ENCODE measurements around the gene UXS1. TPM values are rescaled to one million over a fixed set of nuclear protein-coding genes. Genes with fewer than 3 reads are reported as not detected.
A peak's percentile ranks its signal among the peaks of the same experiment; 100 is the strongest.
"Not testable (repeated sequence)": the region's sequence is repeated elsewhere in the genome, so short reads cannot be mapped to it uniquely, and the experiment has no call there.

UXS1 gene
- total RNA-seq, 2 donors from 2014 or later: 37.0 to 59.5 TPM

DNA sequence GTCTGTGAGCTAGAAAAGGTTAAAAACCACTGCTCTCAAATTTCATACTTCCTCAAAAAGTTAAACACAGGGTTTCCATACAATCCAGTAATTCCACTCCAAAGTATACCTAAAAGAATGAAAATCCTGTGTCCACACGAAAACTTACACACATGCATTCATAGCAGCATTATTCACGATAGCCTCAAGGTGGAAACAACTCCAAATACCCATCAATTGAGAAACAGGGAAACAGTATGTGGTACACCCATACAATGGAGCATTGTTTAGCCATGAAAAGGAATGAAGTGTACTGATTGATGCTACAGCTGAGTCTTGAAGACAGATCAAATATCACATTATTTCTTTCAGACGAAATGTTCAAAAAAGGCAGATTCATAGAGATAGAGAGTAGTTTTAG, 36.7 kb downstream of the UXS1 start:
- ATAC-seq (no peak), DNase-seq (ENCODE audit: low spot score in 2 of 2) (no peak)
- Mint-ChIP-seq H3K9me3 (peaks cover 17 to 23% of the 10 kb centered on the region in 2 donors), H3K36me3 (peaks cover 38 to 76% of the 10 kb centered on the region in 2 donors), H3K27ac (peak overlapping the region in 1 of 2 donors; percentile 88)

- Mint-ChIP-seq H3K27ac (no peak overlapping the region), H3K36me3 (peaks cover 38 to 84% of the 10 kb centered on the region in 2 donors), H3K9me3 (peaks cover 17 to 23% of the 10 kb centered on the region in 2 donors)
- no peak for DNase-seq (ENCODE audit: low spot score in 2 of 2)
- no peak for ATAC-seq
Observed at GRCh38 chr2:106156305-106157296, 37.5 kb downstream of the UXS1 start.

GRCh38 chr2:106153781-106154180, 40.3 kb downstream of the UXS1 start:
- DNase-seq (ENCODE audit: low spot score in 2 of 2) (no peak), ATAC-seq (no peak)
- H3K27ac Mint-ChIP-seq: no peak overlapping the region

GRCh38 chr2:106147665-106148064, 46.4 kb downstream of the UXS1 start:
- H3K36me3 Mint-ChIP-seq: peaks cover 23 to 63% of the 10 kb centered on the region in 2 donors

More at GRCh38 chr2:106153781-106154180, 40.3 kb downstream of the UXS1 start:
- H3K9me3 Mint-ChIP-seq: peaks cover 17 to 23% of the 10 kb centered on the region in 2 donors
- H3K36me3 Mint-ChIP-seq: peaks cover 44 to 87% of the 10 kb centered on the region in 2 donors

DNA sequence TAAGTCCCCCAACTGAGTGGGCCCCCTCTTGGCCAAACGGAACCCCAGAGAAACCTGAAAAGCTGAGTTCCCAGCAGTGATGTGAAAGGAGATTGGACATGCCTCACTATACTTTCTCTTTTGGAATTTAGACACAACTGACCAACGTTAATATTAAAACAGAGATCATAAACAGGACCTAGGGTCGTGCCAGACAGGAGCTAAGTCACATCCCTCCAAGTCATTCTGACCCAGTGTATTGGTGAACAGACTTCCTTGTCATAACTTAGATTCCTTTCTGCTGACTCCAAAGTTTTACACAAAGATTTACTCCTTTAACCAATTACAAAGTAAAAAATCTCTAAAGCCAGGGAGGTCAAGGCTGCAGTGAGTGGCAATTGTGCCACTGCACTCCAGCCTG, 46.9 kb downstream of the UXS1 start:
- H3K9me3 Mint-ChIP-seq: no peaks in the 10 kb centered on the region
- no peak for ATAC-seq
- H3K36me3 Mint-ChIP-seq: peaks cover 22 to 63% of the 10 kb centered on the region in 2 donors
- peak overlapping the region in 1 of 2 donors; percentile 55 for H3K27ac Mint-ChIP-seq
- no peak for DNase-seq (ENCODE audit: low spot score in 2 of 2)

More at GRCh38 chr2:106147665-106148064, 46.4 kb downstream of the UXS1 start:
- H3K9me3 Mint-ChIP-seq: peaks cover under 1% of the 10 kb centered on the region in 2 donors
- ATAC-seq (peak; percentile 68 to 72), DNase-seq (ENCODE audit: low spot score in 2 of 2) (no peak)
- peak overlapping the region; percentile 16 to 55 for H3K27ac Mint-ChIP-seq

DNA sequence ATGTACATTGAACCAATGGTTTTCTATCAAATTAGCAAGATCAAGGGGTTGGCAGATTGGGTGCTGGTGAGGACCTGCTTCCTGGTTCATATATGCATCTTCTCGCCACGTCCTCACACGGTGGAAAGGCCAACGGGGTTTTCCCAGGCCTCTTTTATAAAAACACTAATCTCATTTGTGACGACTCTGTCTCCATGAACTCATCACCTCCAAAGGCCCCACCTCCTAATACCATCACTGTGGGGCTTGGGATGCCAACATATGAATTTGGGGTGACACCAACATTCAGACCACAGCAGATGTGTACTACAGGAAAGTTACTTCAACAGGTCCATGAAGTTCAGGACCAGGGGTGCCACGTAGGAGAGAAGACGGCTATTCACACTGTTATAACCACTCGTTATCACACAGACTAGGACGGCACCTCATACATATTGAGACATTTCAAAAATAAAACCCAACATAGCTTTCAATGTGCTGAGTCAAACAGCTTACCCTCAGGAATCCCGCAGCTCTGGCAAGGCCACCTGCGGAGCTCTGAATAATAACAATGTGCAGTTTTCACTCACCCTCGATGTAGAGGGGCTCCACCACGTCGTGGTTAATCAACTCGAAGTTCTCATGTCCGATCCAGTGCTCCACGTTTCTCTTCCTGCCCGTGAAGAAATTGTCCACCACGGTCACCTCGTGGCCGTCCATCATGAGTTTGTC, 49.3 kb downstream of the UXS1 start:
- peaks cover 16 to 45% of the 10 kb centered on the region in 2 donors for H3K36me3 Mint-ChIP-seq
- peak overlapping the region; percentile 43 to 72 for H3K27ac Mint-ChIP-seq
- peak; percentile 52 to 60 for ATAC-seq
- DNase-seq (ENCODE audit: low spot score in 2 of 2): no peak
- H3K9me3 Mint-ChIP-seq: no peaks in the 10 kb centered on the region

- no peaks in the 10 kb centered on the region for H3K9me3 Mint-ChIP-seq
Observed at GRCh38 chr2:106143495-106144215, 50.4 kb downstream of the UXS1 start.

GRCh38 chr2:106142683-106143082, 51.4 kb downstream of the UXS1 start:
- ATAC-seq (peak in 1 of 2 donors; percentile 28), DNase-seq (ENCODE audit: low spot score in 2 of 2) (no peak)
- Mint-ChIP-seq H3K9me3 (no peaks in the 10 kb centered on the region), H3K27ac (peak overlapping the region; percentile 24 to 43), H3K36me3 (peaks cover 16 to 35% of the 10 kb centered on the region in 2 donors)

More at GRCh38 chr2:106143495-106144215, 50.4 kb downstream of the UXS1 start:
- ATAC-seq: no peak
- Mint-ChIP-seq H3K36me3 (peaks cover 16 to 36% of the 10 kb centered on the region in 2 donors), H3K27ac (peak overlapping the region; percentile 43 to 72)
- no peak for DNase-seq (ENCODE audit: low spot score in 2 of 2)

DNA sequence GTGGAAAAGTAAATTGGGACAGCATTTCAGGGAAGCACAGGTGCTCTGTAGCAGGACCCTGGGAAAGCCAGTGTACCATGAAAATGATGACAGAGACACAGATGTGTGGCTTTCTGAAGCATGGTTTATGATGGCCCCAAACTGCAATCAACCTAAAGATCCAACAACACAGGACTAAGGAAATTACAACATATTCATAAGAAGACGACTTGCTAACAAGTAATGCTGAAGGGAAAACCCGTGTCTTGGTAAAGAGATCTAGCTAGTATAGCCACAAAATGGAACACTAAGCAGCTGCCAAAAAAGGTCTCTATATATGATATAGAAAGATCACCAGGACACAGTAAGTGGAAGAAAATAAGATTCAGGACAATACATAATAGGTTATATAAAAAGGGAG, 53.2 kb downstream of the UXS1 start:
- peak overlapping the region; percentile 57 to 72 for H3K27ac Mint-ChIP-seq
- ATAC-seq (peak; percentile 13 to 46), DNase-seq (ENCODE audit: low spot score in 2 of 2) (no peak)
- peaks cover 16 to 35% of the 10 kb centered on the region in 2 donors for H3K36me3 Mint-ChIP-seq
- H3K9me3 Mint-ChIP-seq: no peaks in the 10 kb centered on the region

DNA sequence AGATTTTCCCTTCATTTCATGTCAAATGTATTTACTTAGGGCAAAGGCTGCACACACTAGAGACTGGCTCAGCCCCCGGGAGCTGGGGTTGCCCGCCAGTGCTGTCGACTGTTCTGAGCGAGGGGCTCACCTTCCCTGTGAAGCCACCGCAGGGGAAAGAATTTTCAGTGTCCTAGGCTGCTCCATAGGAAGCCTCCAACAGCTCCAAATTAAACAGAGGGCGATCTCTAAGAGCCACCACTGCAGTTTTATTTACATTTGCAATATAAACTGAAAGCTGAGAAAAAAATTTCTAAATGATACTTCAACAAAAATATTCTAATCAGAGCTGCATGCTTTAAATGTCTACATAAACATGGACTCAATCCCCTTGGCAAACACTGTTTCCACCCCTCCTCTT, 54.0 kb downstream of the UXS1 start:
- H3K9me3 Mint-ChIP-seq: no peaks in the 10 kb centered on the region
- H3K36me3 Mint-ChIP-seq: peaks cover 13 to 31% of the 10 kb centered on the region in 2 donors
- H3K27ac Mint-ChIP-seq: peak overlapping the region in 1 of 2 donors; percentile 75
- no peak for ATAC-seq
- DNase-seq (ENCODE audit: low spot score in 2 of 2): no peak

DNA sequence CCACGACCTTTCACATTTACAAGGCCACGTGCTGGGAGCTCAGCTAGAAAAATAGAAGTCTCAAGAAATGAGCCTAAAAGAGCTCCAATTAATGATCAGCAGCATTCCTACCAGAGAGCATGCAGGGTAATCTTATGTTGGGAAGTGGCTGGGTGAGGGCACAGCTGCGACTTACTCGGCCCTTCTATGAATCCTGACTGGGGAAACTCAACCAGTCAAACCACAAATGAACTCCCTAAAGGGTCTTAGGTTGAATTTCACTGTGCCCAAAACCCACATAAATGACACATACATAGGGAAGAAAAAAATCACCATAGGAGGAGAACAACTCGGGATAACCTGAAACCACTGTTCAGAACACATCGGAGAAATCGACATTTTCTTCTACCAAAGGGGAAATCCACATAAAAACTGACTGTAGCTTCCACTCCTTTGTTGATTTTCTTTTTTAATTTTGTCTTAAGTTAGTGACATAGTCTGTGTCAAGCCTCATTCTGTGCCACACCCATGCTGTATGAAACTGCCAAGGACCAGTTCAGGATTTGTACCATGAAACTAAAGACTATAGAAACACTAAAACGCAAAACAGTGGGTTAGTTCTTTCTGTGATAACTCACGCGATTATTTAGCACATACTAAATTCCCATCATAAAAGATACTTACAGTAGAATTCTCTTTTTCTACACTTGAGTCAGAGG, 54.7 kb downstream of the UXS1 start:
- peaks cover 6 to 24% of the 10 kb centered on the region in 2 donors for H3K36me3 Mint-ChIP-seq
- peak overlapping the region; percentile 75 to 99 for H3K27ac Mint-ChIP-seq

DNA sequence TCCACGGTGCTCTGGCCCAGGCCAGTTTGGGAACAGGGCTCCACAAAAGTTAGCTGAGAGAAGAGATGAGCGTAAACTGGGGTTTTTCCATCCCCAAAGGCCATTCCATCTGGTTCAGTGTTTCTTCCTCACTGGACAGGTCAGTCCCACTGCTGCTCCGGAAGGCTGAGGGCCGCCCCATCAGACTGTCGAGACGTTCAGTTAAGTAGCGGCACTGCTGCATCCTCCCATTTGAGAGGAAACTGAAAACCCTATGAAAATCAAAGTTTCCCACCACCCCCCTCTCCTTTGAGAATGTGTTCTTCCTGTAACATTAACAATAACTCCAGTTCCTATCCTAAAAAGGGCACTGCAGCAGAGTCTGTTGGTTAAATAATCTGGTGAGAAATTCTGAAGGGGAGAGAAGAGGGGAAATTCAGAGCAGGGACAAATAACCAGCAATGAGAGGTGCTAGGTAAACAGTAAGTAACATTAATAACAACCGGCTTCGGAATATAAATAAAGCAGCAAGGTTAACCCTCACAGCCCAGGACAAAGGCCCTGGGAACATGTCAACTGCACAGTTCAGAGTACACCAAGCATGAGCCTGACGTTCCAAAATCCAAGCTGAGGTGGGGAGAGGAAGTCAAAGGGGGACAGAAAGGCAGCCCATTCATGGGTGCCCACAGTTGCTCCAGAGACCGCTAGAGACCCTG, 55.4 kb downstream of the UXS1 start:
- Mint-ChIP-seq H3K36me3 (peaks cover 2 to 19% of the 10 kb centered on the region in 2 donors), H3K27ac (peak overlapping the region; percentile 75 to 99), H3K9me3 (no peaks in the 10 kb centered on the region)
- ATAC-seq (peak; percentile 19 to 27), DNase-seq (ENCODE audit: low spot score in 2 of 2) (no peak)

More for the DNA sequence above, 54.7 kb downstream of the UXS1 start:
- ATAC-seq: peak; percentile 41 to 52
- DNase-seq (ENCODE audit: low spot score in 2 of 2): no peak
- no peaks in the 10 kb centered on the region for H3K9me3 Mint-ChIP-seq

- Mint-ChIP-seq H3K27ac (peak overlapping the region; percentile 75 to 99), H3K36me3 (peaks cover 0 to 15% of the 10 kb centered on the region in 2 donors), H3K9me3 (no peaks in the 10 kb centered on the region)
- ATAC-seq (peak; percentile 49 to 81), DNase-seq (ENCODE audit: low spot score in 2 of 2) (no peak)
Observed at GRCh38 chr2:106137731-106138521, 56.2 kb downstream of the UXS1 start.

DNA sequence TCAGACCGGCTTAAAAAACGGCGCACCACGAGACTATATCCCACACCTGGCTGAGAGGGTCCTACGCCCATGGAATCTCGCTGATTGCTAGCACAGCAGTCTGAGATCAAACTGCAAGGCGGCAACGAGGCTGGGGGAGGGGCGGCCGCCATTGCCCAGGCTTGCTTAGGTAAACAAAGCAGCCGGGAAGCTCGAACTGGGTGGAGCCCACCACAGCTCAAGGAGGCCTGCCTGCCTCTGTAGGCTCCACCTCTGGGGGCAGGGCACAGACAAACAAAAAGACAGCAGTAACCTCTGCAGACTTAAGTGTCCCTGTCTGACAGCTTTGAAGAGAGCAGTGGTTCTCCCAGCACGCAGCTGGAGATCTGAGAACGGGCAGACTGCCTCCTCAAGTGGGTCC, 62.9 kb downstream of the UXS1 start:
- H3K36me3 Mint-ChIP-seq: peaks cover 9 to 29% of the 10 kb centered on the region in 2 donors
- H3K27ac Mint-ChIP-seq; DNase-seq (ENCODE audit: low spot score in 2 of 2); H3K9me3 Mint-ChIP-seq; ATAC-seq: not testable (repeated sequence)
